Measurements from ENCODE around the gene CYTL1. TPM values are rescaled to one million over a fixed set of nuclear protein-coding genes. Genes with fewer than 3 reads are reported as not detected.

The CYTL1 gene
- total RNA-seq, 1 donor from 2014 or later = 67.3 TPM

GRCh38 chr4:4974727-4975126 lies 44.5 kb downstream of the CYTL1 start:
- Mint-ChIP-seq H3K9me3 (ENCODE audit: low read depth) (peaks cover 15% of the 10 kb centered on the region), H3K4me1 (ENCODE audit: low read depth) (no peaks in the 10 kb centered on the region), H3K27me3 (ENCODE audit: low read depth) (peaks cover 20% of the 10 kb centered on the region), H3K27ac (ENCODE audit: unreplicated experiment) (no peak overlapping the region), H3K4me3 (ENCODE audit: unreplicated experiment) (no peak overlapping the region), H3K36me3 (ENCODE audit: low read depth) (peaks cover 3% of the 10 kb centered on the region)
- no peak for TF ChIP-seq CTCF (IDR thresholded peaks at IDR 0.05)
- no peak for DNase-seq (ENCODE audit: low spot score)

GRCh38 chr4:4971796-4972195 lies 47.5 kb downstream of the CYTL1 start:
- Mint-ChIP-seq H3K9me3 (ENCODE audit: low read depth) (peaks cover 15% of the 10 kb centered on the region), H3K27ac (ENCODE audit: unreplicated experiment) (no peak overlapping the region), H3K4me1 (ENCODE audit: low read depth) (no peaks in the 10 kb centered on the region), H3K36me3 (ENCODE audit: low read depth) (peaks cover 3% of the 10 kb centered on the region), H3K4me3 (ENCODE audit: unreplicated experiment) (no peak overlapping the region), H3K27me3 (ENCODE audit: low read depth) (peaks cover 20% of the 10 kb centered on the region)
- no peak for TF ChIP-seq CTCF (IDR thresholded peaks at IDR 0.05)
- no peak for DNase-seq (ENCODE audit: low spot score)

GRCh38 chr4:4969298-4969697 lies 50.0 kb downstream of the CYTL1 start:
- H3K27ac Mint-ChIP-seq (ENCODE audit: unreplicated experiment) = no peak overlapping the region
- no peak for TF ChIP-seq CTCF (IDR thresholded peaks at IDR 0.05)
- no peaks in the 10 kb centered on the region for H3K4me1 Mint-ChIP-seq (ENCODE audit: low read depth)
- H3K27me3 Mint-ChIP-seq (ENCODE audit: low read depth) = peaks cover 24% of the 10 kb centered on the region
- H3K36me3 Mint-ChIP-seq (ENCODE audit: low read depth) = no peaks in the 10 kb centered on the region
- DNase-seq (ENCODE audit: low spot score) = no peak
- peaks cover 8% of the 10 kb centered on the region for H3K9me3 Mint-ChIP-seq (ENCODE audit: low read depth)
- no peak overlapping the region for H3K4me3 Mint-ChIP-seq (ENCODE audit: unreplicated experiment)

GRCh38 chr4:4968161-4968725 lies 51.0 kb downstream of the CYTL1 start:
- H3K36me3 Mint-ChIP-seq (ENCODE audit: low read depth) = peaks cover 3% of the 10 kb centered on the region
- no peak overlapping the region for H3K4me3 Mint-ChIP-seq (ENCODE audit: unreplicated experiment)
- H3K27ac Mint-ChIP-seq (ENCODE audit: unreplicated experiment) = no peak overlapping the region
- H3K9me3 Mint-ChIP-seq (ENCODE audit: low read depth) = peaks cover 15% of the 10 kb centered on the region
- no peak for TF ChIP-seq CTCF (IDR thresholded peaks at IDR 0.05)
- no peaks in the 10 kb centered on the region for H3K4me1 Mint-ChIP-seq (ENCODE audit: low read depth)
- H3K27me3 Mint-ChIP-seq (ENCODE audit: low read depth) = peaks cover 19% of the 10 kb centered on the region
- DNase-seq (ENCODE audit: low spot score) = no peak

Other genes starting within 250 kb of the CYTL1 start
- 4.4 to 4.8 TPM (median 4.4 TPM) in 3 replicates for gene MSX1, start 159.8 kb downstream of the CYTL1 start, total RNA-seq
- 13.1 to 14.7 TPM (median 14.2 TPM) in 3 replicates for gene STK32B, start 32.0 kb upstream of the CYTL1 start, total RNA-seq

All from chondrocyte (in vitro differentiated cells).